CD8-positive, alpha-beta memory T cell (primary cell): ENCODE results near the gene SCP2. TPM values are rescaled to one million over a fixed set of nuclear protein-coding genes. Genes with fewer than 3 reads are reported as not detected.
"Not testable (repeated sequence)": the region's sequence is repeated elsewhere in the genome, so short reads cannot be mapped to it uniquely, and the experiment has no call there.

ENCODE experiments used
- CTCF ChIA-PET: fragments of 350-600 bp; sonication (Branson Sonifier 250); formaldehyde crosslinking; loops from one replicate; lab custom pipeline; 2021; ENCODE audit warnings: antibody characterized with exemption; lab: Charles Lee
- POLR2A ChIA-PET: fragments of 350-600 bp; sonication (Branson Sonifier 250); formaldehyde crosslinking; loops from one replicate; lab custom pipeline; 2021; ENCODE audit warnings: antibody characterized with exemption; lab: Charles Lee
- DNase-seq, 5 donors: peaks; one replicate each; pipeline versions ENCODE4 v3.0.0 to v3.0.0-alpha.2; 2020 to 2022; ENCODE audit warnings: mixed read lengths in 1 of 5
- H3K27ac ChIP-seq: one replicate; pipeline ENCODE4 v1.7.0; 2013; ENCODE audit warnings: low read depth, mild to moderate bottlenecking, low read length, moderate library complexity
- H3K27me3 ChIP-seq: 2 replicates; pipeline ENCODE4 v1.7.0; 2013; ENCODE audit warnings: low read length, mild to moderate bottlenecking; ENCODE audit not compliant: insufficient read depth, poor library complexity, severe bottlenecking
- H3K36me3 ChIP-seq: 2 replicates; pipeline ENCODE4 v1.7.0; 2013; ENCODE audit warnings: mild to moderate bottlenecking, low read length, moderate library complexity; ENCODE audit not compliant: insufficient read depth
- H3K4me1 ChIP-seq: 2 replicates; pipeline ENCODE4 v1.7.0; 2013; ENCODE audit warnings: mild to moderate bottlenecking, low read length, moderate library complexity; ENCODE audit not compliant: insufficient read depth
- H3K4me3 ChIP-seq: 2 replicates; pipeline ENCODE4 v1.7.0; 2013; ENCODE audit warnings: mild to moderate bottlenecking, low read length
- H3K9me3 ChIP-seq: 2 replicates; pipeline ENCODE4 v1.7.0; 2013; ENCODE audit warnings: mild to moderate bottlenecking, low read length
- H3K27ac Mint-ChIP-seq, 8 donors: one replicate each; pipeline ENCODE4 v1.8.0; 2020 to 2021; ENCODE audit warnings: mixed read lengths in 8 of 8, mild to moderate bottlenecking in 6 of 8, inconsistent platforms in 3 of 8, moderate library complexity in 3 of 8
- H3K27me3 Mint-ChIP-seq, 2 donors: one replicate each; pipeline ENCODE4 v1.8.0; 2020 to 2021; ENCODE audit warnings: mixed read lengths in 2 of 2, mild to moderate bottlenecking in 1 of 2, moderate library complexity in 1 of 2
- H3K36me3 Mint-ChIP-seq, 3 donors: one replicate each; pipeline ENCODE4 v1.8.0; 2020 to 2021; ENCODE audit warnings: mixed read lengths in 3 of 3, inconsistent platforms in 1 of 3, mild to moderate bottlenecking in 1 of 3
- H3K4me1 Mint-ChIP-seq, 3 donors: one replicate each; pipeline ENCODE4 v1.8.0; 2020 to 2021; ENCODE audit warnings: mixed read lengths in 3 of 3, inconsistent platforms in 1 of 3, mild to moderate bottlenecking in 1 of 3
- H3K4me3 Mint-ChIP-seq, 7 donors: one replicate each; pipeline ENCODE4 v1.8.0; 2020 to 2021; ENCODE audit warnings: mixed read lengths in 7 of 7, mild to moderate bottlenecking in 6 of 7, moderate library complexity in 4 of 7, inconsistent platforms in 2 of 7
- H3K9me3 Mint-ChIP-seq, 5 donors: one replicate each; pipeline ENCODE4 v1.8.0; 2020 to 2022; ENCODE audit warnings: mixed read lengths in 5 of 5, mild to moderate bottlenecking in 3 of 5, moderate library complexity in 2 of 5, inconsistent platforms in 1 of 5
- polyA plus RNA-seq: library from polyadenylated mRNA; unstranded; fragments of 300-500 nt; fragmentation: Illumina TruSeq; gene quantifications from one replicate; pipeline ENCODE4 v1.2.3, GENCODE V29; 2021
- total RNA-seq, 2 experiments: library from RNA; stranded (reverse); gene quantifications; one replicate each; pipeline ENCODE4 v1.2.3, GENCODE V29; 2021

SCP2 gene
- total and polyA plus RNA-seq, 3 experiments from 2014 or later, result 66.0 to 162 (median 69.0) TPM

DNA sequence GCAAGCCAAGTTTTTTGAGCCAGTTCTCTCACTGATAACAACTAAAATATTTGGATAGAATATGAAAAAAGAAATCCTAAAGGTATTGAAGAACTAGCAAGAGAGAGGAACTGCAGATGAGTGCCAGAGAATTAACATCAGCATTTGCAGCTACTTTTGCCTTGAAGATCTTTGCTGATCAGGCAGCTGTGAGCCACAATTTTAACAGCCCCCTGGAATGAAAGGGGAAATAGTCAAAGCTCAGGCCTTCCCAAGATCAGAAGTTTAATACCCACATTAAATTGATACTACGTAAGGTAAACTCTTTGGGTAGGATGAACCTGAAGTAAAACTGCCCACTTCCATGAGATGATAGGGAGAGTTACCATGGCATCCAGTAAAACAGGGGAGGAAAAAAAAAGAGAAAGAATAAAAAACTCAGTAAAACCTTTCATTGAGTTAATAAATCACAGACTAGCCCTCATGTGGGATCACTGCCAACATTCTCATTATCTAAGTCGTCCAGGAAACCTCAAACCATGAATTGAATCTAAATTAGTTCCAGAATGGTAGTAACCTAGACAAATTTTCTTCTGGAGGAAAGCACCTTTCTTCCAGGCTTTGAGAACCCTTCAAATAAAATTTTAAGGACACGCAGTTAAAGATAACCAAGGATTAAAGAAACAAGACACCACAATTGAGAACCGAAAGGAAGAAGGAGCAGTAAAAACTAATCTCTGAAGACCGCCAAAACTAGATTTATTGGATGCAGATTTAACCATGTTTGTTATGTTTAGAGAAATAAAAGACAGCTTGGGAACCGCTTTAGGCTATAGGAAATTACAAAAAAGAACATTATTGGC, 28.3 kb downstream of the SCP2 start:
- no peak for DNase-seq
- Mint-ChIP-seq H3K27ac (peak overlapping the region in 1 of 8 donors; percentile 33), H3K9me3 (no peaks in the 10 kb centered on the region), H3K4me1 (peaks cover 0 to 5% (median 0%) of the 10 kb centered on the region in 3 donors), H3K27me3 (no peaks in the 10 kb centered on the region), H3K4me3 (no peak overlapping the region), H3K36me3 (peaks cover 9 to 30% (median 14%) of the 10 kb centered on the region in 3 donors)
- H3K4me1 ChIP-seq, result no peaks in the 10 kb centered on the region
- no peaks in the 10 kb centered on the region for H3K36me3 ChIP-seq
- H3K9me3 ChIP-seq, result no peaks in the 10 kb centered on the region
- H3K27me3 ChIP-seq, result no peaks in the 10 kb centered on the region
- CTCF ChIA-PET, result interaction anchor here (0.7 kb wide), 1 partner anchor 37 kb away, joined by 3 read pairs; no protein-coding TSS in a partner anchor
- H3K27ac ChIP-seq, result no peak overlapping the region
- POLR2A ChIA-PET, result no interaction called here
- no peak overlapping the region for H3K4me3 ChIP-seq

DNA sequence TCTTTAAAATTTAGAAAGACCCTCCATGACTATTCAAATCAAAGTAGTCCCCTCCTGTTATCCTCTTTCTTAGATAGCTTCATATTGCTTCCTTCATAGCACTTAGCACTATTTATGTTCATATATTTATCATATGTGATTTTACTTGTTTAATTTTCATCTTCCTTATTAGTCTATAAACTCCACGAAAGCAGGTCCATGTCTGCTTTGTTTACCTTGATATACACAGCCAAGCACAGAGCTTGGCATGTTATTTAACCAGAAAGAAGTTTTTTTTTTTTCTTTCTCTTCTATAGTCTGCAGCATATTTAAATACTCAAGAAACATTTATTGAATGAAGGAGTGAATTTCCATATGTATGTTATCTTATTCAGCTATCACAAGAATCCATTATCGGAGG, 36.0 kb downstream of the SCP2 start:
- Histone ChIP-seq H3K4me1 (no peaks in the 10 kb centered on the region), H3K4me3 (no peak overlapping the region), H3K27me3 (no peaks in the 10 kb centered on the region), H3K27ac (no peak overlapping the region), H3K36me3 (no peaks in the 10 kb centered on the region), H3K9me3 (no peaks in the 10 kb centered on the region)
- POLR2A ChIA-PET, result no interaction called here
- no peak overlapping the region for H3K27ac Mint-ChIP-seq
- H3K36me3 Mint-ChIP-seq, result peaks cover 5 to 34% (median 5%) of the 10 kb centered on the region in 3 donors
- DNase-seq, result no peak
- CTCF ChIA-PET, result interaction anchor here (0.7 to 1.2 kb wide), 2 partner anchors 10 to 171 kb away, joined by 3 read pairs; no protein-coding TSS in a partner anchor
- no peaks in the 10 kb centered on the region for H3K9me3 Mint-ChIP-seq
- no peak overlapping the region for H3K4me3 Mint-ChIP-seq
- H3K27me3 Mint-ChIP-seq, result no peaks in the 10 kb centered on the region
- no peaks in the 10 kb centered on the region for H3K4me1 Mint-ChIP-seq

DNA sequence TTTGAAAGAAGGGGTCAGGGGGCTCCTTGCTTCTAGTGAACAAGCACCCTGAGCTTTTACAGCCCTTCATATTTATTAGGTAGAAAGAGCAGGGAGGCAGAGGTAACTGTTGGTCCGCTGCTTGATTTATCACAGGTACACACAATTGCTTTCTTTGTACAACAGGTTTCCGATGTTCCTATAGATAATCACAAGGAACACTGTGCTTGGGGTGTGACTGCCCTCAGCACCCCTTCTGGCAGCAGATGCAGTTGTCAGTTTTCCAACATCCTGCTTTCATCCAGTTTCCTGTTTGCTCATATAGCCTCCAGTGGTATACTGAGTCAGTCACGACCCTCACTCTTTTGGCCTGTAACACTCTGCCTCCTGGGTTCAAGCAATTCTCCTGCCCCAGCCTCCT, 40.6 kb downstream of the SCP2 start:
- Mint-ChIP-seq H3K27ac (no peak overlapping the region), H3K9me3 (no peaks in the 10 kb centered on the region), H3K36me3 (peaks cover 0 to 20% (median 1%) of the 10 kb centered on the region in 3 donors), H3K27me3 (no peaks in the 10 kb centered on the region), H3K4me1 (no peaks in the 10 kb centered on the region), H3K4me3 (no peak overlapping the region)
- CTCF ChIA-PET, result no interaction called here
- POLR2A ChIA-PET, result no interaction called here
- H3K27ac ChIP-seq, result no peak overlapping the region
- H3K27me3 ChIP-seq, result no peaks in the 10 kb centered on the region
- no peaks in the 10 kb centered on the region for H3K36me3 ChIP-seq
- no peak overlapping the region for H3K4me3 ChIP-seq
- no peaks in the 10 kb centered on the region for H3K9me3 ChIP-seq
- no peaks in the 10 kb centered on the region for H3K4me1 ChIP-seq
- no peak for DNase-seq

DNA sequence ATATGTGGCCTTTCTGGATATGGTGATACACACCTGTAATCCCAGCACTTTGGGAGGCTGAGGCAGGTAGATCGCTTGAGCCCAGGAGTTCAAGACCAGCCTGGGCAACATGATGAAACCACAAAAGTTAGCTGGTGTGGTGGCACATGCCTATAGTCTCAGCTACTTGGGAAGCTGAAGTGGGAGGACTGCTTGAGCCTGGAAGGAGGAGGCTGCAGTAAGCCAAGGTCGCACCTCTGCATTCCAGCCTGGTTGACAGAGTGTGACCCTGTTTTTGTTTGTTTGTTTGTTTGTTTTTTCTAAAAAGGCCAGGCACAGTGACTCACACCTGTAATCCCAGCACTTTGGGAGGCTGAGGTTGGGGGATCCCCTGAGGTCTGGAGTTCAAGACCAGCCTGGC, 42.2 kb downstream of the SCP2 start:
- peak overlapping the region in 1 of 8 donors; percentile 27 for H3K27ac Mint-ChIP-seq
- POLR2A ChIA-PET, result not testable (repeated sequence)

DNA sequence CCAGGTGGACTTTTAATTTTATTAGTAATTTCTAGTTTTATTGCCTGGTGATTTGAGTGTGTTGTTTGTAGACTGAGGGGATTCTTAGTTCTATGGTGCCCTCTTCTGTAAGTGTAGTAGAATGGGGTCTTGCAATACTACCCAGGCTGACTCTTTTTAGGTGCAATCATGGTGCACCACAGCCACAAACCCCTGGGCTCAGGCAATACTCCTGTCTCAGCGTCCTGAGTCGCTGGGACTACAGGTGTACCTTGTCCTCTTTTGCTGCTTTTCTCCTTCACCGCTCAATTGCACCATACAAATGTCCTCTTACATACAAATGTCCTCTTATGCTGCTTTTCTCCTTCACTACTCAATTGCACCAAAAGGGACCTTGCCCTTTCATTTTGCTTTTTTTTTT, 43.1 kb downstream of the SCP2 start:
- no peaks in the 10 kb centered on the region for H3K4me1 Mint-ChIP-seq
- H3K36me3 Mint-ChIP-seq, result peaks cover 0 to 10% (median 1%) of the 10 kb centered on the region in 3 donors
- no peak overlapping the region for H3K27ac ChIP-seq
- no peaks in the 10 kb centered on the region for H3K9me3 ChIP-seq
- H3K27me3 ChIP-seq, result no peaks in the 10 kb centered on the region
- peak in 1 of 5 donors; percentile 1 for DNase-seq
- H3K27ac Mint-ChIP-seq, result peak overlapping the region in 1 of 8 donors; percentile 32
- CTCF ChIA-PET, result no interaction called here
- H3K4me1 ChIP-seq, result no peaks in the 10 kb centered on the region
- H3K36me3 ChIP-seq, result no peaks in the 10 kb centered on the region
- H3K9me3 Mint-ChIP-seq, result no peaks in the 10 kb centered on the region
- no peak overlapping the region for H3K4me3 Mint-ChIP-seq
- no peak overlapping the region for H3K4me3 ChIP-seq
- no peaks in the 10 kb centered on the region for H3K27me3 Mint-ChIP-seq
- POLR2A ChIA-PET, result no interaction called here

More for the DNA sequence above, 42.2 kb downstream of the SCP2 start:
- H3K27ac ChIP-seq, H3K4me3 ChIP-seq, DNase-seq, H3K36me3 ChIP-seq, CTCF ChIA-PET, H3K9me3 ChIP-seq, H3K27me3 Mint-ChIP-seq, H3K27me3 ChIP-seq, H3K4me1 Mint-ChIP-seq, H3K4me1 ChIP-seq, H3K9me3 Mint-ChIP-seq, H3K4me3 Mint-ChIP-seq: not testable (repeated sequence)
- H3K36me3 Mint-ChIP-seq, result peaks cover 0 to 13% (median 1%) of the 10 kb centered on the region in 3 donors

DNA sequence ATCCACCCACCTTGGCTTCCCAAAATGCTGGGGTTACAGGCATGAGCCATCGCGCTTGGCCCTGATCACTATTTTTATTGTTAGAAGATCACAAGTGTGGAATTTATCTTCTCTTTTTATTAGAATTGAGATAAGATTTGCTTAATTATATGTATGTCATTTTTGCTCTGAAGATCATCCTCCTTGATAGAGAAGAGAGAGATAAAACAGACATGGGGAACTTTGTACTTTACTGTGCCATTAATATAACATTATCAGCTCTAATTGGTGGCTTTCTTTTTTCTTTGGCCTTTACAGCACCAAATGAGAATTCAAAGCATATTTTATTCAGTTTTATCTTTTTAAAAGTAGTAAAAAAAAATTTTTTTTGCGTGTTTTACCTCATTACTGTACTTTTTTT, 46.8 kb downstream of the SCP2 start:
- H3K9me3 Mint-ChIP-seq, result no peaks in the 10 kb centered on the region

DNA sequence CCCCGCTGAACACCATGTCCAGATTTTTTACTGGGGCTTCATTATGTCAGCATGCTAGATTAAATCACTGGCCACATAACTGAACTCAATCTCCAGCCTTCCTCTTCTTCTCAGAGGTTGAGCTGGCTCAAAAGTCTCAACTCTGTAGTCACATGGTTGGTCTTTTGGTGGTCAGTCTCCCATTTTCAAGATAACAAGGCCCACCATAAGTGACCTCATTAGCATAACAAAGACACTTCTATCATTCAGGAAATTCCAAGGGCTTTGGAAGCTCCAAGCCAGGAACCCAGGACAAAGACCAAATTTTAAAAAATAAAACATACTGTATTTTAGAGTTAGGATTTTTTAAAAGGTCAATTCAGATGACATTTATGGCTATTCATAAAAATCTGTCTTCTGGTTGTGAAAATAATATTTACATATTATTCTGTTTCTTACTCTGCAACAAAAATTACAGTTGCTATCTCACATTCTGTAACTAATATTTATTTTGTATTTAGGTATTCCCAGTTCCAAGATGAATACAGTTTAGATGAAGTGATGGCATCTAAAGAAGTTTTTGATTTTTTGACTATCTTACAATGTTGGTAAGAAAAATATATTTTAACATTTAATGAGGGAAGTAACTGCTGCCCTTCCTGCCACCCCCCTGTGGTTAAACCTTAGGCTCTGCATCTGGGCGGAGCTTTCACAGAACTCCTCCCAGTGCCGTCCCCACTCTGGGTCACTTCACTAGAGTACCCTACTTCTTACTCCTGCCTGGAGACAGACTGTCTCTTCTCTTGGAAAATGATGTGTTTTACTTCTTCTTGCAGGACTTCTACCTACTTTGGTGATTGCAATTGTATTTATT, 49.3 kb downstream of the SCP2 start:
- ChIA-PET CTCF (no interaction called here), POLR2A (no interaction called here)
- Histone ChIP-seq H3K9me3 (no peaks in the 10 kb centered on the region), H3K27me3 (no peaks in the 10 kb centered on the region), H3K27ac (no peak overlapping the region), H3K36me3 (no peaks in the 10 kb centered on the region), H3K4me3 (no peak overlapping the region), H3K4me1 (no peaks in the 10 kb centered on the region)
- Mint-ChIP-seq H3K27ac (peak overlapping the region in 2 of 8 donors; percentile 61 to 80), H3K4me3 (no peak overlapping the region), H3K4me1 (peaks cover 3 to 4% (median 3%) of the 10 kb centered on the region in 3 donors), H3K27me3 (no peaks in the 10 kb centered on the region), H3K36me3 (peaks cover 10 to 40% (median 11%) of the 10 kb centered on the region in 3 donors), H3K9me3 (no peaks in the 10 kb centered on the region)
- no peak for DNase-seq

More for the DNA sequence above, 46.8 kb downstream of the SCP2 start:
- Histone ChIP-seq H3K4me3 (no peak overlapping the region), H3K27ac (no peak overlapping the region), H3K36me3 (no peaks in the 10 kb centered on the region), H3K9me3 (no peaks in the 10 kb centered on the region), H3K27me3 (no peaks in the 10 kb centered on the region), H3K4me1 (no peaks in the 10 kb centered on the region)
- ChIA-PET POLR2A (no interaction called here), CTCF (no interaction called here)
- Mint-ChIP-seq H3K4me3 (no peak overlapping the region), H3K36me3 (peaks cover 3 to 27% (median 11%) of the 10 kb centered on the region in 3 donors), H3K27ac (peak overlapping the region in 1 of 8 donors; percentile 9), H3K4me1 (peaks cover 3 to 4% (median 3%) of the 10 kb centered on the region in 3 donors), H3K27me3 (no peaks in the 10 kb centered on the region)
- no peak for DNase-seq

DNA sequence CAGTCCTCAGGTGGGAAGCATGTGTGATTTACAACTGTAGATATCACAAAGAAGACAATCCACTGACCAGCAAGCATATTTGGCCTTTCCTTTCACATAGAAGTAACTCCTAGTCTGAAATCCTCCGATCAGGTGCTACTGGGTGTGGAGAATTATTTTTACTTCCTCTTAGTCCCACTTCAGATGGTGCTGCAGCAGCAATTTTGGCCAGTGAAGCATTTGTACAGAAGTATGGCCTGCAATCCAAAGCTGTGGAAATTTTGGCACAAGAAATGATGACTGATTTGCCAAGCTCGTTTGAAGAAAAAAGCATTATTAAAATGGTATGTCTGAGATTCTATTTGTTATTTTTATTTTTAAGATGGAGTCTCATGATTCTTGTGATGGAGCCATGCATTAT, 51.0 kb downstream of the SCP2 start:
- peaks cover 3 to 4% (median 3%) of the 10 kb centered on the region in 3 donors for H3K4me1 Mint-ChIP-seq
- Histone ChIP-seq H3K4me1 (no peaks in the 10 kb centered on the region), H3K4me3 (no peak overlapping the region), H3K9me3 (no peaks in the 10 kb centered on the region), H3K27me3 (no peaks in the 10 kb centered on the region), H3K36me3 (no peaks in the 10 kb centered on the region), H3K27ac (no peak overlapping the region)
- DNase-seq, result no peak
- ChIA-PET CTCF (no interaction called here), POLR2A (no interaction called here)
- H3K27me3 Mint-ChIP-seq, result no peaks in the 10 kb centered on the region
- H3K4me3 Mint-ChIP-seq, result no peak overlapping the region
- H3K9me3 Mint-ChIP-seq, result peaks cover 0 to 6% (median 6%) of the 10 kb centered on the region in 5 donors
- peaks cover 19 to 50% (median 23%) of the 10 kb centered on the region in 3 donors for H3K36me3 Mint-ChIP-seq
- H3K27ac Mint-ChIP-seq, result peak overlapping the region in 1 of 8 donors; percentile 47
